ENCODE data around the gene PDGFB.

The PDGFB gene

DNA sequence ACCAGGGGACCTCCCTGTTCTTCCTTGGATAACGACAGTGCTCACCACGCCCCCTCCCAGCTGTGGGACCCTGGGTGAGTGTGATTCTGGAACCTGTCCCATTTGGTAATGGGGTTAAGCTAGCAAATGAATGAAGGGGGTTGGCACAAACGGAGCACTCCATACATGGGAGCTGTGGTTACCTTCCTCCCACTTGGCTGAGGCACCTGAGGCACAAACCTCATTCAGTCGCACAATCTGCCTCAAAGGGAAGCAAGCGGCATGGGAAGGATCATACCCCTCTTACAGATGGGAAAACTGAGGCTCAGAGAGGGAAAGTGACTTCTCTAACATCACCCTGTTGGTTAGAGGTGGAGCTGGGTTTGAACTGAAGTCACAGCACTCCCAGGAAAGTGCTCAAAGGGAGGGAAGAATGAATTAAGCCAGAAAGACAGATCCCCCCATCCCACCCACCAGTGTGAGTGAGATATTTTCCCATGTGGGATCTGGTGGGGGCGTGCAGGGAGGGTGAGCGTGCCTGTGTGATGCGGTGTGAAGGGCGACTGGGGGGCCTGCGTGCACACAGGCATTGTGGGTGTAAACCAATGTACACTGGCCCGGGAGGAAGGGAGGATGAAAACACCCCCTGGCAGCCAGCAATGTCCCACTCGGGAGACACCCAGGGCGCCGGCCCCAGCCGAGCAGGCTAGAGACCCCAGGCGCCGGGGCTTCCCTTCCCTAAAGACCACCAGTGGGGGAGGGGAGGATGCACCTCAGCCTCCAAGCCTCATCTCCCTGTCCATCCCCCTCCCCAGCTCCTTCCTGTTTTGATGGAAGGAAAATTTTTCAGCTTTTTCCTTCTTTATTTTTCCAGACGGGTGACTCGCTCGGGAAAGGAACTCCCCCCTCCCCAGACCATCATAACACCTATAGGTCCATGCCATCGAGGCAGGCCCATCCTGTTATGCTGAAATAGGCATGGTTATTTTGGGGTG, 8.0 kb upstream of the PDGFB start:
- peaks cover 0 to 50% of the 10 kb centered on the region in 2 donors for H3K27me3 ChIP-seq
- H3K9me3 ChIP-seq = no peaks in the 10 kb centered on the region
- intact Hi-C loops (cut with DNase I; ENCODE audit: low total_unique reads) = no loop called here
- no peaks in the 10 kb centered on the region for H3K36me3 ChIP-seq
- TF ChIP-seq, protein P1, sequence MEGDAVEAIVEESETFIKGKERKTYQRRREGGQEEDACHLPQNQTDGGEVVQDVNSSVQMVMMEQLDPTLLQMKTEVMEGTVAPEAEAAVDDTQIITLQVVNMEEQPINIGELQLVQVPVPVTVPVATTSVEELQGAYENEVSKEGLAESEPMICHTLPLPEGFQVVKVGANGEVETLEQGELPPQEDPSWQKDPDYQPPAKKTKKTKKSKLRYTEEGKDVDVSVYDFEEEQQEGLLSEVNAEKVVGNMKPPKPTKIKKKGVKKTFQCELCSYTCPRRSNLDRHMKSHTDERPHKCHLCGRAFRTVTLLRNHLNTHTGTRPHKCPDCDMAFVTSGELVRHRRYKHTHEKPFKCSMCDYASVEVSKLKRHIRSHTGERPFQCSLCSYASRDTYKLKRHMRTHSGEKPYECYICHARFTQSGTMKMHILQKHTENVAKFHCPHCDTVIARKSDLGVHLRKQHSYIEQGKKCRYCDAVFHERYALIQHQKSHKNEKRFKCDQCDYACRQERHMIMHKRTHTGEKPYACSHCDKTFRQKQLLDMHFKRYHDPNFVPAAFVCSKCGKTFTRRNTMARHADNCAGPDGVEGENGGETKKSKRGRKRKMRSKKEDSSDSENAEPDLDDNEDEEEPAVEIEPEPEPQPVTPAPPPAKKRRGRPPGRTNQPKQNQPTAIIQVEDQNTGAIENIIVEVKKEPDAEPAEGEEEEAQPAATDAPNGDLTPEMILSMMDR (IDR thresholded peaks at IDR 0.05) = no peak
- H3K4me3 ChIP-seq = peak overlapping the region in 1 of 2 donors; percentile 1
- no peak overlapping the region for H3K27ac ChIP-seq
- DNase-seq = no peak
- peaks cover 0 to 38% (median 30%) of the 10 kb centered on the region in 4 donors for H3K4me1 ChIP-seq

DNA sequence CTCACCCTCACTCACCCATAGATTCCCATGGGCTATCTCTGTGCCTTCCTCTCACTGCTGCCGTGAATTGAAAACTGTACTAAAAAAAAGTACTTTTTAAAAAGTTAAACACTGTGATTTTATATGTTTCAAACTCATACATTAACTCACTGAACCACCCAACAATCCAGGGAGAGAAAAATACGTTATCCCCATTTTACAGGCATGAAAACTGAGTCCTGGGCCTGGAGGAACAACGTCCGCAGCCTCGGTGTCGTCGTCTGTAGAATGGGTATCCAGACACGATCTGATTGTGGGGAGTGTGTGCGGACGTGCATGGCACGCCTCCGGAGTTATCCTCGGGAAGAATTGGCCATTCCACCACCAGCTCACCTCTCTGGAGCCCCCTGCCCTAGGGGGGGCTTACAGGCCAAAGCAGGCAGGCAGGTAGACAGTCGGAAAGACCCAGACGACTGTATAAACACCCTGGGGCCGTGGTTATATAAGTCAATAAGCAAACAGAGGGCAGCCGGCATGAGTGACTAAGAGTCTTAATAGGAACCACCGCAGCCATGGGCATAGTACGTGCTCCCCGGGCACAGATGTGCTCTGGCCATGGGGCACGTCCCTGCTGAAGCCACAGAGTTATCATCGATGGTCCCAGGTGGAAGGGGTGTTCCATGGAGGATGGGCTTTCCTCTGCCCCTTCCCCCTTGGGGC, 7.1 kb upstream of the PDGFB start:
- TF ChIP-seq, protein P1 (IDR thresholded peaks at IDR 0.05) = no peak
- H3K27ac ChIP-seq = no peak overlapping the region
- no peak overlapping the region for H3K4me3 ChIP-seq
- H3K27me3 ChIP-seq = peaks cover 0 to 58% of the 10 kb centered on the region in 2 donors
- no peaks in the 10 kb centered on the region for H3K36me3 ChIP-seq
- H3K9me3 ChIP-seq = no peaks in the 10 kb centered on the region
- no peak for DNase-seq
- intact Hi-C loops (cut with DNase I; ENCODE audit: low total_unique reads) = no loop called here
- H3K4me1 ChIP-seq = peaks cover 0 to 38% (median 30%) of the 10 kb centered on the region in 4 donors

DNA sequence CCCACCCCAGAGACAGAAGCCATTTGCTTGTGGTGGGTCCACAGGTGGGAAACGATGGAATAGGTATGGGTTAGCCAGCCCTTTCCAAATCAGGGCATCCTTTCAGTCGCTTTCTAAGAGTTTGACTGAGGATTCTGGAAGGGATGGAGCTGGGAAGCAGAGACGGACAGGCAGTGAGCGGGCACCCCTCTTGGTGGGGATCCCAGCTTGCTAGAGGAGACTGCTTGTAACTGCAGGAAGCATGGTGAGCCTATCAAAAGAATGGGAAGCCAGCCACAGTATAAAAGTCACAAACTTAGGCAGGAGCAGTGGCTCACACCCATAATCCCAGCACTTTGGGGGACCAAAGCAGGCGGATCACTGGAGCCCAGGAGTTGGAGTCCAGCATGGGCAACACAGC, 6.1 kb upstream of the PDGFB start:
- H3K27ac ChIP-seq = no peak overlapping the region
- H3K27me3 ChIP-seq = peaks cover 0 to 66% of the 10 kb centered on the region in 2 donors
- intact Hi-C loops (cut with DNase I; ENCODE audit: low total_unique reads) = no loop called here
- DNase-seq = no peak
- H3K4me3 ChIP-seq = no peak overlapping the region
- H3K36me3 ChIP-seq = no peaks in the 10 kb centered on the region
- TF ChIP-seq, protein P1 (IDR thresholded peaks at IDR 0.05) = no peak
- no peaks in the 10 kb centered on the region for H3K9me3 ChIP-seq
- H3K4me1 ChIP-seq = peaks cover 0 to 32% (median 27%) of the 10 kb centered on the region in 4 donors

DNA sequence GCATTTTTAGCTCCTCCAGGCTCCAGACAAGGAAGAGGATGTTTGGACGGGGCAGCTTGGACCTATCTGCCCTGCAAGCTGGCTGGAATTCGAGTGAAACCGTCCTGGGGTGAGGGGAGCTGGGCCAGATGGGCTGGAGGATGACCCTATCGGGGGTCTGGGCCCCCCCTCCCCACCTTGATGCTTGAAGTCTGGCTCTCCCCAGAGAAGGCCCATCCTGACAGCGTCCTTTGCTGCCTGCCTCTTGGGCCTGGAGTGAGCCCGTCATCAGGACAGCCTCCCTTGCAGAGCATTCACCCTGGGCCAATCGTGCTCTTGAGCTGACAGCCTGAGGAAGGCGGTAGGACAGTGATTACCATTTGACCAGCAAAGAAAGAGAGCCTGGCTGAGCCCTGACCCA, 5.3 kb upstream of the PDGFB start:
- DNase-seq = no peak
- Histone ChIP-seq H3K4me3 (no peak overlapping the region), H3K27me3 (peaks cover 0 to 73% of the 10 kb centered on the region in 2 donors), H3K4me1 (peaks cover 0 to 30% (median 26%) of the 10 kb centered on the region in 4 donors), H3K9me3 (no peaks in the 10 kb centered on the region), H3K36me3 (no peaks in the 10 kb centered on the region), H3K27ac (no peak overlapping the region)
- TF ChIP-seq, protein P1 (IDR thresholded peaks at IDR 0.05) = no peak
- intact Hi-C loops (cut with DNase I; ENCODE audit: low total_unique reads) = no loop called here

DNA sequence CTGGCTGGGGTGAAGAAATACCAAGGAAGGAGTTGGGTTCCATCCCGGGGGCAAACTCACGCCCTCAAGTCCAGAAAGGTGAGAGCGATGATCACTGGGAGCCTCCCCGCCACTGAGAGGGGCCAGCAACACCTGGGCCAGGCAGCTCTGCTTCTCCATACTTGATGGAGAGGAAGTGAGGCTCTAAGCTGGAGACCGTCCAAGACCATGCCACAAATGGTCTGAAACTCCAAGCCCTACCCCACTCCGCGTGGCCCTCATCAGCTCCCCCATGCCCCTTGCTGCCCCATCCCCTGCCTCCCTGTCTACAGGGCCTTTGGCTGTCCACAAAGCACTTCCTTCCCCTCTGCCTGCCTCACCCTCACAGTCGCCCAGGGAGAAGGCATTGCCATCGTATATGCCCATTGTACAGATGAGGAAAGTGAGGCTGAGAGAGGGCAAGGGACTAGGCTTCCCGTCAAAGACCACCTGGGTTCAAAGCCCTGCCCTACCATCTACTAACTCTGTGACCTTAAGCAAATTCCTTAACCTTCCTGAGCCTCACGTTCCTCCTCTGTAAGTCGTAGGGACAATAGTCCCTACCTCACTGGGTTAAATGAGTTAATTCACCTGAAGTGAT, 4.4 kb upstream of the PDGFB start:
- TF ChIP-seq, protein P1 (IDR thresholded peaks at IDR 0.05) = no peak
- H3K4me3 ChIP-seq = no peak overlapping the region
- DNase-seq = no peak
- no peak overlapping the region for H3K27ac ChIP-seq
- no peaks in the 10 kb centered on the region for H3K9me3 ChIP-seq
- no peaks in the 10 kb centered on the region for H3K36me3 ChIP-seq
- H3K27me3 ChIP-seq = peaks cover 0 to 81% of the 10 kb centered on the region in 2 donors
- H3K4me1 ChIP-seq = peaks cover 0 to 29% (median 24%) of the 10 kb centered on the region in 4 donors
- intact Hi-C loops (cut with DNase I; ENCODE audit: low total_unique reads) = no loop called here

All from tibial artery (tissue), 4 donors.